GM12878 (cell line): ENCODE data around the gene SLC20A1. TPM values are rescaled to one million over a fixed set of nuclear protein-coding genes. Genes with fewer than 3 reads are reported as not detected.

ENCODE experiments used
- ATAC-seq: fragments of 200-7000 bp; cut with Tn5 transposase; 3 replicates; pipeline ENCODE4 v1.9.1; 2020; ENCODE audit warnings: mild to moderate bottlenecking, moderate library complexity
- BruUV-seq: library from RNA; stranded (reverse); fragments of 400-500 nt; replicated peaks from 2 replicates; lab custom pipeline; 2021; lab: Mats Ljungman, UMichigan
- CTCF ChIA-PET: fragments of 300-600 bp; sonication (Branson Sonifier 250); formaldehyde crosslinking; extraction: SDS; loops from one replicate; lab custom pipeline; 2021; ENCODE audit warnings: inconsistent platforms; lab: Yijun Ruan, JAX
- POLR2A ChIA-PET: fragments of 350-600 bp; formaldehyde crosslinking; extraction: SDS; loops from one replicate; lab custom pipeline; 2021; ENCODE audit warnings: inconsistent platforms; lab: Charles Lee
- RAD21 ChIA-PET: fragments of 300-600 bp; sonication (Branson Sonifier 250); formaldehyde crosslinking; loops from one replicate; lab custom pipeline; 2023; ENCODE audit warnings: antibody characterized with exemption; ENCODE audit not compliant: unreplicated experiment; lab: Charles Lee
- SMC1A ChIA-PET: fragments of 300-600 bp; sonication (Branson Sonifier 250); formaldehyde crosslinking; loops from one replicate; lab custom pipeline; 2023; ENCODE audit not compliant: unreplicated experiment, uncharacterized antibody; lab: Charles Lee
- DNase-seq: peaks from one replicate; pipeline ENCODE4 v3.0.0-alpha.2; 2011; ENCODE audit warnings: low read depth, low spot score
- FAIRE-seq: peaks from 3 replicates; lab custom pipeline; 2011; peaks lifted over from hg19 to GRCh38; lab: Jason Lieb, UNC
- H2AFZ ChIP-seq: 2 replicates; pipeline ENCODE4 v1.6.0; 2011; ENCODE audit warnings: low read depth, low read length, control low read depth; ENCODE audit not compliant: control insufficient read depth
- H3K27ac ChIP-seq: 2 replicates; pipeline ENCODE4 v1.5.1; 2011; ENCODE audit warnings: control low read depth; ENCODE audit not compliant: control insufficient read depth, insufficient read depth
- H3K27me3 ChIP-seq, 2 experiments: replicated peaks in 1 of 2; 2 replicates each; pipeline versions ENCODE4 v1.6.0 to v1.6.1; 2011; ENCODE audit warnings: low read length in 1 of 2; ENCODE audit not compliant: control insufficient read depth in 2 of 2, insufficient read depth in 2 of 2
- H3K36me3 ChIP-seq, 2 experiments: 2 replicates each; pipeline ENCODE4 v1.5.1; 2011; ENCODE audit warnings: low read length in 1 of 2; ENCODE audit not compliant: control insufficient read depth in 2 of 2, insufficient read depth in 2 of 2
- H3K4me1 ChIP-seq: 2 replicates; pipeline ENCODE4 v1.6.1; 2011; ENCODE audit warnings: mild to moderate bottlenecking, low read length, moderate library complexity, mixed read lengths; ENCODE audit not compliant: control insufficient read depth, insufficient read depth
- H3K4me2 ChIP-seq: 2 replicates; pipeline ENCODE4 v1.6.0; 2011; ENCODE audit warnings: control low read depth; ENCODE audit not compliant: control insufficient read depth, insufficient read depth
- H3K4me3 ChIP-seq: fragments of 200-600 bp; sonication (generic); 2 replicates; pipeline ENCODE4 v1.5.1; 2016
- H3K79me2 ChIP-seq: 2 replicates; pipeline ENCODE4 v1.6.0; 2011; ENCODE audit warnings: low read length; ENCODE audit not compliant: control insufficient read depth, insufficient read depth
- H3K9ac ChIP-seq: 2 replicates; pipeline ENCODE4 v1.8.0; 2011; ENCODE audit warnings: low read length, control low read depth, mixed read lengths; ENCODE audit not compliant: control insufficient read depth, insufficient read depth
- H3K9me3 ChIP-seq: replicated peaks from 3 replicates; pipeline ENCODE4 v1.5.1; 2011; ENCODE audit warnings: mild to moderate bottlenecking, low read length; ENCODE audit not compliant: control insufficient read depth, insufficient read depth
- H4K20me1 ChIP-seq: 2 replicates; pipeline ENCODE4 v1.6.0; 2011; ENCODE audit not compliant: control insufficient read depth, insufficient read depth
- ASH2L ChIP-seq: fragments of 300-600, 200-600 bp; sonication (generic); IDR thresholded peaks from 2 replicates; pipeline ENCODE4 v1.6.1; 2017; ENCODE audit warnings: low read depth, mild to moderate bottlenecking, borderline replicate concordance
- CBX5 ChIP-seq: sonication (generic); IDR thresholded peaks from 2 replicates; pipeline ENCODE4 v1.6.1; 2016; ENCODE audit warnings: low read depth, moderate library complexity, mild to moderate bottlenecking, inconsistent platforms
- CUX1 ChIP-seq: IDR thresholded peaks from 2 replicates; pipeline ENCODE4 v1.6.1; 2012; ENCODE audit warnings: improper control_type of control experiment, low read depth, low read length; ENCODE audit not compliant: insufficient replicate concordance
- FOS ChIP-seq: IDR thresholded peaks from 3 replicates; pipeline ENCODE4 v1.6.1; 2011; ENCODE audit warnings: borderline replicate concordance; ENCODE audit not compliant: insufficient read length; ENCODE audit errors: extremely low read depth
- NFIC ChIP-seq: IDR thresholded peaks from 2 replicates; pipeline ENCODE4 v1.6.1; 2012; ENCODE audit warnings: low read depth, mild to moderate bottlenecking, inconsistent platforms, low read length, moderate library complexity
- POLR2AphosphoS2 ChIP-seq: IDR thresholded peaks from 2 replicates; pipeline ENCODE4 v1.6.1; 2011; ENCODE audit warnings: low read depth, mild to moderate bottlenecking, low read length, improper control_type of control experiment, moderate library complexity
- POLR2AphosphoS5 ChIP-seq: IDR thresholded peaks from 2 replicates; pipeline ENCODE4 v1.6.1; 2011; ENCODE audit warnings: mild to moderate bottlenecking, low read length, inconsistent platforms
- TCF3 ChIP-seq: IDR thresholded peaks from 2 replicates; pipeline ENCODE4 v1.6.1; 2012; ENCODE audit warnings: low read depth, mild to moderate bottlenecking, low read length, borderline replicate concordance; ENCODE audit not compliant: insufficient read depth
- USF2 ChIP-seq: IDR thresholded peaks from 2 replicates; pipeline ENCODE4 v1.6.1; 2011; ENCODE audit warnings: low read depth, low read length, improper control_type of control experiment, borderline replicate concordance
- ZNF217 ChIP-seq: fragments of 450-650 bp; IDR thresholded peaks from 2 replicates; pipeline ENCODE4 v1.6.1; 2017; ENCODE audit warnings: antibody characterized with exemption, mild to moderate bottlenecking
- WGBS: methylation state at CpG from one replicate; pipeline ENCODE4 v1.1.6; 2016; ENCODE audit warnings: low lambda C conversion rate; ENCODE audit not compliant: insufficient replicate concordance, insufficient coverage; ENCODE audit errors: missing lambda C conversion rate; 5-methylcytosine and 5-hydroxymethylcytosine counted together
- in situ Hi-C: fragments of 300-500 bp; cut with MboI; formaldehyde crosslinking; loops from 9 replicates; pipeline ENCODE4 v1.14.3; 2018; ENCODE audit warnings: mixed read lengths
- intact Hi-C: fragments of 100-400 bp; cut with micrococcal nuclease; formaldehyde crosslinking; loops from one replicate; pipeline ENCODE4 v1.14.2; 2022; ENCODE audit not compliant: unreplicated experiment
- polyA plus RNA-seq, 11 experiments: library from polyadenylated mRNA; depleted of rRNA in 4 of 11; unstranded in 6 of 11; stranded (reverse) in 5 of 11; fragments of >200 nt; fragmentation: Nextera tagmentation in 4 of 11; fragmentation: Illumina TruSeq in 1 of 11; extraction: Ambion mirVana in 4 of 11; extraction: Trizol in 1 of 11; gene quantifications; 1 replicate in 1 of 11; 2 replicates in 10 of 11; pipeline versions ENCODE4 v1.2.1 to v1.2.3, GENCODE V29; 2011 to 2016; ENCODE audit warnings: inconsistent platforms in 2 of 11, missing spikeins in 2 of 11, low read depth in 1 of 11
- total RNA-seq, 4 experiments: library from RNA; depleted of rRNA in 3 of 4; stranded (reverse); fragments of >200 nt in 3 of 4; fragmentation: Illumina TruSeq in 1 of 4; extraction: Trizol in 1 of 4; gene quantifications; 2 replicates each; pipeline versions ENCODE4 v1.2.1 to v1.2.3, GENCODE V29; 2013 to 2021

The SLC20A1 gene
- total and polyA plus RNA-seq, 10 of the 15 experiments (the other 5 are each of a cell fraction or from before 2014, with no cell fraction given): 21.2 to 59.1 (median 43.2) TPM

GRCh38 chr2:112600634-112601033 lies 45.1 kb upstream of the SLC20A1 start:
- no peaks in the 10 kb centered on the region; the same call in 1 of the 2 replicates for H3K4me1 ChIP-seq
- H2AFZ ChIP-seq: no peak overlapping the region
- ChIA-PET SMC1A (interaction anchor here (0.6 to 8.0 kb wide), 13 partner anchors 13 to 604 kb away, joined by 3 to 122 read pairs (median 4); partner anchors contain the start of gene SLC20A1), CTCF (interaction anchor here (0.6 to 15.3 kb wide), 28 partner anchors 9 to 356 kb away, joined by 3 to 286 read pairs (median 6); partner anchors contain the start of gene CHCHD5), POLR2A (no interaction called here), RAD21 (interaction anchor here (0.6 to 8.3 kb wide), 15 partner anchors 16 to 341 kb away, joined by 3 to 132 read pairs (median 6); partner anchors contain the start of gene CHCHD5)
- BruUV-seq: no TSS peak
- DNase-seq (no peak), ATAC-seq (no peak), FAIRE-seq (no peak)
- no peak overlapping the region for H3K4me2 ChIP-seq
- no peaks in the 10 kb centered on the region for H3K9me3 ChIP-seq
- intact Hi-C loops: loop anchor here (1.0 to 5.0 kb wide), 6 partner anchors 26 to 357 kb away; no protein-coding TSS in a partner anchor
- no peak for TF ChIP-seq USF2
- no peak for TF ChIP-seq ZNF217
- TF ChIP-seq CUX1: no peak
- TF ChIP-seq POLR2AphosphoS2: no peak
- TF ChIP-seq POLR2AphosphoS5: no peak
- TF ChIP-seq TCF3: no peak
- no peak for TF ChIP-seq ASH2L
- no peak for TF ChIP-seq NFIC
- no peak for TF ChIP-seq CBX5
- TF ChIP-seq FOS: no peak
- no peaks in the 10 kb centered on the region for H3K79me2 ChIP-seq
- H3K9ac ChIP-seq: no peak overlapping the region
- H4K20me1 ChIP-seq: no peaks in the 10 kb centered on the region
- H3K4me3 ChIP-seq: no peak overlapping the region
- 84% methylated on average over 3 of the region's 3 CpGs for WGBS
- H3K36me3 ChIP-seq: no peaks in the 10 kb centered on the region
- in situ Hi-C loops: loop anchor here (5.0 kb wide), 1 partner anchor 122 kb away; the partner anchor contains the start of gene NT5DC4
- H3K27me3 ChIP-seq: no peaks in the 10 kb centered on the region
- H3K27ac ChIP-seq: no peak overlapping the region
